Measurements from ENCODE around the gene SLC7A5. TPM values are rescaled to one million over a fixed set of nuclear protein-coding genes. Genes with fewer than 3 reads are reported as not detected.

SLC7A5 gene
- total and polyA plus RNA-seq, 2 of the 13 experiments (the other 11 are each of a cell fraction or from before 2014, with no cell fraction given) = 79.6 to 155 TPM

GRCh38 chr16:87877942-87878507 lies 8.7 kb upstream of the SLC7A5 start (continued):
- no peak for TF ChIP-seq ZNF512B (CRISPR knock-in tag; IDR thresholded peaks at IDR 0.05; ENCODE audit: borderline replicate concordance)
- no peak for TF ChIP-seq ZNF749 (CRISPR knock-in tag; IDR thresholded peaks at IDR 0.05; ENCODE audit: borderline replicate concordance)
- TF ChIP-seq ARID2 (CRISPR knock-in tag; IDR thresholded peaks at IDR 0.05; ENCODE audit: borderline replicate concordance) = no peak
- no peak for TF ChIP-seq ZNF879 (CRISPR knock-in tag; IDR thresholded peaks at IDR 0.05)
- no peak for TF ChIP-seq SMARCE1 (IDR thresholded peaks at IDR 0.05; ENCODE audit: borderline replicate concordance)
- no peak for TF ChIP-seq ETV6 (CRISPR knock-in tag; conservative IDR thresholded peaks at IDR 0.05)
- TF ChIP-seq TOPORS (CRISPR knock-in tag; IDR thresholded peaks at IDR 0.05) = no peak
- no peak for TF ChIP-seq ATRX (CRISPR knock-in tag; IDR thresholded peaks at IDR 0.05; ENCODE audit: borderline replicate concordance)
- TF ChIP-seq POLR2G (IDR thresholded peaks at IDR 0.05; ENCODE audit: low read depth, low read length) = no peak
- TF ChIP-seq HDAC2 (CRISPR knock-in tag; IDR thresholded peaks at IDR 0.05) = no peak
- no peak for TF ChIP-seq ZNF382 (CRISPR knock-in tag; IDR thresholded peaks at IDR 0.05; ENCODE audit: borderline replicate concordance)
- TF ChIP-seq ZBTB46 (CRISPR knock-in tag; IDR thresholded peaks at IDR 0.05; ENCODE audit: borderline replicate concordance) = no peak
- TF ChIP-seq SIX1 (CRISPR knock-in tag; IDR thresholded peaks at IDR 0.05; ENCODE audit: borderline replicate concordance) = no peak
- TF ChIP-seq HMGA1 (CRISPR knock-in tag; conservative IDR thresholded peaks at IDR 0.05) = no peak
- no peak for TF ChIP-seq HNRNPUL1 (IDR thresholded peaks at IDR 0.05; ENCODE audit: low read depth, low read length)
- no peak for TF ChIP-seq ZNF670 (CRISPR knock-in tag; IDR thresholded peaks at IDR 0.05; ENCODE audit: borderline replicate concordance)
- TF ChIP-seq MYNN (CRISPR knock-in tag; IDR thresholded peaks at IDR 0.05; ENCODE audit: low read depth) = no peak
- no peak for TF ChIP-seq ZNF704 (CRISPR knock-in tag; IDR thresholded peaks at IDR 0.05; ENCODE audit: borderline replicate concordance)
- TF ChIP-seq PAF1 (CRISPR knock-in tag; IDR thresholded peaks at IDR 0.05) = no peak
- no peak for TF ChIP-seq ZNF710 (CRISPR knock-in tag; IDR thresholded peaks at IDR 0.05; ENCODE audit: borderline replicate concordance)
- no peak; the same call in 1 of the 2 replicates for TF ChIP-seq KDM5B (CRISPR knock-in tag; IDR thresholded peaks at IDR 0.05; ENCODE audit: borderline replicate concordance)
- TF ChIP-seq ATAD3A (CRISPR knock-in tag; IDR thresholded peaks at IDR 0.05) = no peak
- TF ChIP-seq ZNF136 (CRISPR knock-in tag; IDR thresholded peaks at IDR 0.05; ENCODE audit: low read depth) = no peak
